MCF 10A (cell line): ENCODE results near the gene ALG5. TPM values are rescaled to one million over a fixed set of nuclear protein-coding genes. Genes with fewer than 3 reads are reported as not detected.

Source experiments
- BruUV-seq: library from RNA; stranded (reverse); fragments of 400-500 nt; replicated peaks from 2 replicates; lab custom pipeline; 2021; lab: Mats Ljungman, UMichigan
- CTCF ChIA-PET: fragments of 300-600 bp; sonication (Branson Sonifier 250); formaldehyde crosslinking; extraction: SDS; loops from one replicate; lab custom pipeline; 2021; ENCODE audit warnings: antibody characterized with exemption, inconsistent platforms; lab: Yijun Ruan, JAX
- POLR2A ChIA-PET: fragments of 300-600, 350-650 bp; sonication (Branson Sonifier 250); formaldehyde crosslinking; extraction: SDS; loops from one replicate; lab custom pipeline; 2020; ENCODE audit warnings: antibody characterized with exemption, inconsistent platforms; lab: Yijun Ruan, JAX
- DNase-seq: peaks from one replicate; pipeline ENCODE4 v3.0.0-alpha.2; 2018; ENCODE audit not compliant: unreplicated experiment
- H3K27ac Mint-ChIP-seq: one replicate; pipeline ENCODE4 v1.8.0; 2022; ENCODE audit warnings: mild to moderate bottlenecking, low read depth, mixed read lengths; ENCODE audit not compliant: unreplicated experiment
- H3K27me3 Mint-ChIP-seq: one replicate; pipeline ENCODE4 v1.8.0; 2022; ENCODE audit warnings: mixed read lengths; ENCODE audit not compliant: insufficient read depth, unreplicated experiment
- H3K36me3 Mint-ChIP-seq: one replicate; pipeline ENCODE4 v1.8.0; 2022; ENCODE audit warnings: mild to moderate bottlenecking, moderate library complexity, mixed read lengths; ENCODE audit not compliant: insufficient read depth, unreplicated experiment
- H3K4me1 Mint-ChIP-seq: one replicate; pipeline ENCODE4 v1.8.0; 2022; ENCODE audit warnings: mixed read lengths; ENCODE audit not compliant: insufficient read depth, unreplicated experiment
- H3K4me3 Mint-ChIP-seq: one replicate; pipeline ENCODE4 v1.8.0; 2022; ENCODE audit warnings: mild to moderate bottlenecking, moderate library complexity, mixed read lengths; ENCODE audit not compliant: unreplicated experiment
- H3K9me3 Mint-ChIP-seq: one replicate; pipeline ENCODE4 v1.8.0; 2022; ENCODE audit warnings: mixed read lengths; ENCODE audit not compliant: unreplicated experiment
- CTCF ChIP-seq: fragments of 200-600 bp; IDR thresholded peaks from one replicate; pipeline ENCODE4 v1.8.0; 2022; ENCODE audit warnings: antibody characterized with exemption, mild to moderate bottlenecking; ENCODE audit not compliant: unreplicated experiment
- intact Hi-C: fragments of 100-400 bp; cut with micrococcal nuclease; formaldehyde crosslinking; loops from 2 replicates; pipeline ENCODE4 v1.14.1; 2022
- total RNA-seq: library from RNA; stranded (reverse); gene quantifications from 2 replicates; pipeline ENCODE4 v1.2.3, GENCODE V29; 2022

ALG5 gene
- total RNA-seq, 1 experiment from 2014 or later = 51.2 TPM

GRCh38 chr13:36950330-36950729 is 48.8 kb downstream of the ALG5 start:
- BruUV-seq = no TSS peak
- ChIA-PET POLR2A (interaction anchor here (1.0 kb wide), 1 partner anchor 10 kb away, joined by 4 read pairs; no protein-coding TSS in a partner anchor), CTCF (no interaction called here)
- no peaks in the 10 kb centered on the region for H3K4me1 Mint-ChIP-seq
- no peak overlapping the region for H3K4me3 Mint-ChIP-seq
- H3K9me3 Mint-ChIP-seq = no peaks in the 10 kb centered on the region
- peaks cover 58% of the 10 kb centered on the region for H3K36me3 Mint-ChIP-seq
- peak overlapping the region; percentile 23 for H3K27ac Mint-ChIP-seq
- TF ChIP-seq CTCF = no peak
- intact Hi-C loops = no loop called here
- DNase-seq = no peak
- no peaks in the 10 kb centered on the region for H3K27me3 Mint-ChIP-seq

GRCh38 chr13:36945078-36945477 is 54.1 kb downstream of the ALG5 start:
- H3K4me1 Mint-ChIP-seq = no peaks in the 10 kb centered on the region
- TF ChIP-seq CTCF = no peak
- peak overlapping the region; percentile 3 for H3K27ac Mint-ChIP-seq
- no peaks in the 10 kb centered on the region for H3K9me3 Mint-ChIP-seq
- peaks cover 30% of the 10 kb centered on the region for H3K36me3 Mint-ChIP-seq
- H3K4me3 Mint-ChIP-seq = no peak overlapping the region
- intact Hi-C loops = no loop called here
- POLR2A ChIA-PET = interaction anchor here (0.8 kb wide), 1 partner anchor 15 kb away, joined by 5 read pairs; no protein-coding TSS in a partner anchor
- no peaks in the 10 kb centered on the region for H3K27me3 Mint-ChIP-seq
- CTCF ChIA-PET = interaction anchor here (0.6 to 2.1 kb wide), 2 partner anchors 65 to 86 kb away, joined by 3 to 5 read pairs; no protein-coding TSS in a partner anchor
- BruUV-seq = no TSS peak
- no peak for DNase-seq

- intact Hi-C loops = no loop called here
- H3K36me3 Mint-ChIP-seq = no peaks in the 10 kb centered on the region
- no peak for TF ChIP-seq CTCF
- no peak for DNase-seq
- no peaks in the 10 kb centered on the region for H3K9me3 Mint-ChIP-seq
- POLR2A ChIA-PET = interaction anchor here (1.2 kb wide), 1 partner anchor 57 kb away, joined by 4 read pairs; no protein-coding TSS in a partner anchor
- H3K27me3 Mint-ChIP-seq = no peaks in the 10 kb centered on the region
- no peak overlapping the region for H3K27ac Mint-ChIP-seq
- no peak overlapping the region for H3K4me3 Mint-ChIP-seq
- H3K4me1 Mint-ChIP-seq = no peaks in the 10 kb centered on the region
- BruUV-seq = no TSS peak
- CTCF ChIA-PET = interaction anchor here (0.7 kb wide), 1 partner anchor 64 kb away, joined by 3 read pairs; no protein-coding TSS in a partner anchor
Measured at GRCh38 chr13:36925603-36926002, 73.5 kb downstream of the ALG5 start.

- CTCF ChIA-PET = interaction anchor here (0.6 to 1.0 kb wide), 3 partner anchors 55 to 72 kb away, joined by 3 read pairs; no protein-coding TSS in a partner anchor
- no peak overlapping the region for H3K27ac Mint-ChIP-seq
- DNase-seq = no peak
- intact Hi-C loops = no loop called here
- H3K4me3 Mint-ChIP-seq = no peak overlapping the region
- TF ChIP-seq CTCF = no peak
- no peaks in the 10 kb centered on the region for H3K36me3 Mint-ChIP-seq
- POLR2A ChIA-PET = no interaction called here
- H3K27me3 Mint-ChIP-seq = no peaks in the 10 kb centered on the region
- no peaks in the 10 kb centered on the region for H3K9me3 Mint-ChIP-seq
- H3K4me1 Mint-ChIP-seq = no peaks in the 10 kb centered on the region
- no TSS peak for BruUV-seq
Measured at GRCh38 chr13:36924001-36924400, 75.1 kb downstream of the ALG5 start.
